K562 (cell line): ENCODE data around the gene LSM8. TPM values are rescaled to one million over a fixed set of nuclear protein-coding genes. Genes with fewer than 3 reads are reported as not detected.

Experiments used
- ARHGAP35 ChIP-seq: fragments of 450-650 bp; IDR thresholded peaks from 2 replicates; pipeline ENCODE4 v1.6.1; 2018; ENCODE audit not compliant: partially characterized antibody
- BRF1 ChIP-seq: IDR thresholded peaks from 3 replicates; pipeline ENCODE4 v1.6.1; 2011; ENCODE audit warnings: borderline replicate concordance, mild to moderate bottlenecking; ENCODE audit not compliant: insufficient read length; ENCODE audit errors: extremely low read depth
- LARP7 ChIP-seq: fragments of 450-650 bp; IDR thresholded peaks from 2 replicates; pipeline ENCODE4 v1.6.1; 2016
- MYC ChIP-seq, 2 experiments: fragments of 250-450 bp in 1 of 2; sonication (Bioruptor Pico) in 1 of 2; IDR thresholded peaks; 2 replicates each; pipeline versions ENCODE4 v1.5.1 to v1.6.1; 2012 to 2021; ENCODE audit warnings: low read depth in 2 of 2, borderline replicate concordance in 1 of 2, improper control_type of control experiment in 1 of 2, low read length in 1 of 2, mild to moderate bottlenecking in 1 of 2, moderate library complexity in 1 of 2
- PCBP2 ChIP-seq: fragments of 200-400 bp; formaldehyde crosslinking; IDR thresholded peaks from 2 replicates; pipeline ENCODE4 v1.6.1; 2018; ENCODE audit warnings: low read length, low read depth, mild to moderate bottlenecking, moderate library complexity; ENCODE audit not compliant: poor library complexity, severe bottlenecking
- RNF2 ChIP-seq: sonication (generic); IDR thresholded peaks from 2 replicates; pipeline ENCODE4 v1.6.1; 2016
- SREBF1 ChIP-seq: fragments of 150-350 bp; IDR thresholded peaks from 2 replicates; pipeline ENCODE4 v1.6.1; 2014; ENCODE audit warnings: antibody characterized with exemption, low read depth, low read length, borderline replicate concordance
- TFAP4 ChIP-seq: sonication (generic); formaldehyde crosslinking; IDR thresholded peaks from 2 replicates; pipeline ENCODE4 v1.8.0; 2022; ENCODE audit warnings: missing genetic modification reagents, mild to moderate bottlenecking, moderate library complexity, borderline replicate concordance
- THRAP3 ChIP-seq: fragments of 450-650 bp; IDR thresholded peaks from 2 replicates; pipeline ENCODE4 v1.6.1; 2016; ENCODE audit warnings: mild to moderate bottlenecking, inconsistent platforms, borderline replicate concordance
- U2AF1 ChIP-seq: fragments of 200-400 bp; formaldehyde crosslinking; optimal IDR thresholded peaks from 2 replicates; pipeline ENCODE3; 2017; ENCODE audit warnings: mild to moderate bottlenecking, low read depth, low read length, moderate library complexity
- XRCC3 ChIP-seq: fragments of 450-650 bp; IDR thresholded peaks from 2 replicates; pipeline ENCODE4 v1.6.1; 2017; ENCODE audit warnings: mild to moderate bottlenecking, moderate library complexity
- ZNF253 ChIP-seq: fragments of 250-450 bp; sonication (Bioruptor Pico); conservative IDR thresholded peaks from 2 replicates; pipeline ENCODE4 v1.6.1; 2021; ENCODE audit warnings: mild to moderate bottlenecking
- ZNF407 ChIP-seq: fragments of 450-650 bp; IDR thresholded peaks from 2 replicates; pipeline ENCODE4 v1.6.1; 2016; ENCODE audit warnings: low read depth
- ZNF696 ChIP-seq: fragments of 250-450 bp; sonication (Bioruptor Pico); conservative IDR thresholded peaks from 2 replicates; pipeline ENCODE4 v1.4.0; 2020; ENCODE audit warnings: mild to moderate bottlenecking, moderate library complexity
- ZNF79 ChIP-seq: fragments of 250-450 bp; sonication (Bioruptor Pico); IDR thresholded peaks from 2 replicates; pipeline ENCODE4 v1.4.0; 2020; ENCODE audit warnings: low read depth, mild to moderate bottlenecking, moderate library complexity
- ZZZ3 ChIP-seq: fragments of 450-650 bp; IDR thresholded peaks from 2 replicates; pipeline ENCODE4 v1.6.1; 2016; ENCODE audit warnings: antibody characterized with exemption, mild to moderate bottlenecking, moderate library complexity
- polyA plus RNA-seq, 8 experiments: library from polyadenylated mRNA; depleted of rRNA in 4 of 8; stranded (reverse) in 5 of 8; unstranded in 3 of 8; fragments of >200 nt; fragmentation: Nextera tagmentation in 2 of 8; fragmentation: Illumina TruSeq in 1 of 8; extraction: Ambion mirVana in 2 of 8; extraction: Trizol in 1 of 8; gene quantifications; 2 replicates each; pipeline versions ENCODE4 v1.2.1 to v1.2.3, GENCODE V29; 2011 to 2014; ENCODE audit warnings: inconsistent platforms in 1 of 8, missing spikeins in 1 of 8
- total RNA-seq, 7 experiments: library from RNA; depleted of rRNA in 6 of 7; stranded (reverse); fragments of >200 nt in 6 of 7; fragmentation: Illumina TruSeq in 2 of 7; extraction: Trizol in 2 of 7; gene quantifications; 2 replicates each; pipeline versions ENCODE4 v1.2.1 to v1.2.3, GENCODE V29; 2011 to 2021; ENCODE audit warnings: low replicate concordance in 1 of 7
- TF ChIP-seq, protein P1 (sequence below): fragments of 250-450 bp; sonication (Bioruptor Pico); IDR thresholded peaks from 2 replicates; pipeline ENCODE4 v1.9.0; 2021; ENCODE audit warnings: mild to moderate bottlenecking
- TF ChIP-seq, protein P2 (sequence below): sonication (generic); formaldehyde crosslinking; IDR thresholded peaks from 2 replicates; pipeline ENCODE4 v1.9.0; 2022; ENCODE audit warnings: mild to moderate bottlenecking, missing genetic modification reagents

Gene LSM8
- total and polyA plus RNA-seq, 9 of the 15 experiments (the other 6 are each of a cell fraction or from before 2014, with no cell fraction given), result 81.5 to 340 (median 180) TPM

DNA sequence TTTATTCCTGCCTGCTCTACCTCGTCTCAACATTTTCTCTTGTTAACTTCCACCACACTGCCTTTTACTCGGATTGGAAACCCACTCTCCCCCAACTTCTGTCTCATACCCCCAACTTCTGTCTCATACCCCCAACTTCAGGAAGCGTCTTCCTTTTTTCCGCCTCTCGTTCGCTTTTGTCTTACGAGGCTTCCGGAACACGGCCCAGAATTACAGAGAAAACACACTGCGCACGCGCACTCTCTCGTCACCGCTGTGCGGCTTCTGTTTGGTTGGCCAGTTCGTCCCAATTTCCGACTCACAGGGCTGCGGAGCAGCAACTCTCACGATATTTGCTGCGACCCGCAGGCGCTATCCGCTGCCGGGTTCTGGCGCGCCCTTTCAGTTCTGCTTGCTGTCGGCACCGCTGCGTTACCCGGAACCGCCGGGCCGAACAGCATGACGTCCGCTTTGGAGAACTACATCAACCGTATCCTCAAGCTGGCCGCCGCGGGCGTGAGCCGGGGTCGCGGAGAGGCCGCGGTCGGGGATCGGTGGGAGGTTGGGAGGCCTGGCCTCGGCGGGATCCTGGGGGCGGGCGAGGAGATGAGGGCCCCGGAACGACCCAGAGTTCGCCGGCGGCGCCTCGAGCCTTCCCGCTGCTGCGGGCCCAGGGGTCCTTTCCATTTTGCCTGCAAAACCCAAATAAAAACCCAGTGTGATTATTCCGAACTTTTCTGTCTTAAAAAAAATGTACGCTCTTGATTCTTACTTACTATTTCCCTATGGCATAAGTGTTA lies at the start of gene LSM8 (continued):
- TF ChIP-seq, protein P1, sequence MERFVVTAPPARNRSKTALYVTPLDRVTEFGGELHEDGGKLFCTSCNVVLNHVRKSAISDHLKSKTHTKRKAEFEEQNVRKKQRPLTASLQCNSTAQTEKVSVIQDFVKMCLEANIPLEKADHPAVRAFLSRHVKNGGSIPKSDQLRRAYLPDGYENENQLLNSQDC (CRISPR knock-in tag), result 0 out of 2 replicates have a peak, but pooled peaks have one; percentile 61
- TF ChIP-seq ZNF407 (no peak), ARHGAP35 (peak; percentile 79), ZNF696 (CRISPR knock-in tag) (no peak), MYC (IDR thresholded peaks at IDR 0.05; ENCODE audit: low read depth, low read length) (peak; percentile 77), MYC (CRISPR knock-in tag; IDR thresholded peaks at IDR 0.05; ENCODE audit: borderline replicate concordance, low read depth) (no peak; the same call in 1 of the 2 replicates), RNF2 (no peak; the same call in 1 of the 2 replicates), ZNF253 (CRISPR knock-in tag) (no peak), ZNF79 (CRISPR knock-in tag) (no peak), LARP7 (peak; percentile 95), XRCC3 (no peak), SREBF1 (no peak), ZZZ3 (peak; percentile 88), TFAP4 (peak; percentile 89), BRF1 (no peak), U2AF1 (no peak), THRAP3 (no peak), PCBP2 (no peak)
- TF ChIP-seq, protein P2, sequence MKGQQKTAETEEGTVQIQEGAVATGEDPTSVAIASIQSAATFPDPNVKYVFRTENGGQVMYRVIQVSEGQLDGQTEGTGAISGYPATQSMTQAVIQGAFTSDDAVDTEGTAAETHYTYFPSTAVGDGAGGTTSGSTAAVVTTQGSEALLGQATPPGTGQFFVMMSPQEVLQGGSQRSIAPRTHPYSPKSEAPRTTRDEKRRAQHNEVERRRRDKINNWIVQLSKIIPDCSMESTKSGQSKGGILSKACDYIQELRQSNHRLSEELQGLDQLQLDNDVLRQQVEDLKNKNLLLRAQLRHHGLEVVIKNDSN (CRISPR knock-in tag), result no peak
